ENCODE measurements around the gene MSH5. TPM values are rescaled to one million over a fixed set of nuclear protein-coding genes. Genes with fewer than 3 reads are reported as not detected.

The MSH5 gene
- total RNA-seq, result 10 to 100 TPM; 36.4 to 39.8 TPM
- 2.0 TPM for polyA plus RNA-seq

DNA sequence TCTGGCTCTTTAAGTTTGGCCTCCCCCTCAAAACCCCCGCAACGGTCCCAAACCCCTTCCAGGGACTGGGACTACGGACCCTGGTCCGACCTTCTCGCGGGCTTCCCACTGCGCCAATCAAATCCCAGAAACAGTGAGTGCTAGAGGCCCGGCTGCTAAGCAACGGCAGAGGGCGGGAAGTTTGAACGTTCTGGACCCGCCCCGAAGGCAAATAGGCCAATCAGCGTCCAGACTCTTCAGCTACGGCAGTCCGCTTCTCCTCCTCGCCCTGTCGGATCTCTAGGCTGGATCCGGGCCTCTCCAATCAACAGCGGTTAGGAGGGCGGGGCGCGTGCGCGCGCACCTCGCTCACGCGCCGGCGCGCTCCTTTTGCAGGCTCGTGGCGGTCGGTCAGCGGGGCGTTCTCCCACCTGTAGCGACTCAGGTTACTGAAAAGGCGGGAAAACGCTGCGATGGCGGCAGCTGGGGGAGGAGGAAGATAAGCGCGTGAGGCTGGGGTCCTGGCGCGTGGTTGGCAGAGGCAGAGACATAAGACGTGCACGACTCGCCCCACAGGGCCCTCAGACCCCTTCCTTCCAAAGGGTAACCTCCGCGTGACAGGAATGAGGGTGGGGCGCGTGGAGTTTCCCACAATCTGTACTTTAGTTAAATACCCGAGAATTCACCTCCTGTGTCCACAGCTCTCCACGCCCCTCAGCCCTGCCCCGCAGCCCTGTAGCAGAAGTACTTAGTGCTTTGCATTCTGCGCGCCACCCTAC is at the start of gene MSH5:
Gene MSH5, plus strand, starts transcription at position 367 of the 758 bp plus-strand sequence. CDS start 462 bp downstream, outside the sequence.
- Histone ChIP-seq H3K36me3 (ENCODE audit: insufficient read depth, low read length) (no peaks in the 10 kb centered on the region), H3K27ac (ENCODE audit: low read depth, low read length) (peak within 1 kb of the TSS; percentile 98), H3K4me1 (ENCODE audit: insufficient read depth, low read length) (peaks cover 40% of the 10 kb centered on the region), H3K9me3 (ENCODE audit: low read length) (no peaks in the 10 kb centered on the region), H3K4me3 (ENCODE audit: low read length) (peak within 1 kb of the TSS; percentile 84), H3K27me3 (ENCODE audit: insufficient read depth, low read length, poor library complexity, severe bottlenecking) (no peaks in the 10 kb centered on the region)
- Mint-ChIP-seq H3K4me1 (peaks cover 46 to 62% (median 55%) of the 10 kb centered on the region in 3 donors), H3K4me3 (peak within 1 kb of the TSS; percentile 93 to 99 (median 98)), H3K9me3 (no peaks in the 10 kb centered on the region), H3K27ac (peak within 1 kb of the TSS; percentile 91 to 99 (median 96)), H3K27me3 (no peaks in the 10 kb centered on the region), H3K36me3 (peaks cover 0 to 23% (median 1%) of the 10 kb centered on the region in 3 donors)
- POLR2A ChIA-PET, result interaction anchor here (0.6 to 2.5 kb wide), 11 partner anchors 9 to 90 kb away, joined by 3 to 12 read pairs (median 5); partner anchors contain the start of genes ABHD16A, DDAH2 and LSM2
- CTCF ChIA-PET, result interaction anchor here (0.6 to 7.5 kb wide), 11 partner anchors 10 to 90 kb away, joined by 3 to 42 read pairs (median 5); partner anchors contain the start of genes DDAH2, HSPA1B, LSM2 and MPIG6B
- DNase-seq, result peak; percentile 91 to 97 (median 93)

DNA sequence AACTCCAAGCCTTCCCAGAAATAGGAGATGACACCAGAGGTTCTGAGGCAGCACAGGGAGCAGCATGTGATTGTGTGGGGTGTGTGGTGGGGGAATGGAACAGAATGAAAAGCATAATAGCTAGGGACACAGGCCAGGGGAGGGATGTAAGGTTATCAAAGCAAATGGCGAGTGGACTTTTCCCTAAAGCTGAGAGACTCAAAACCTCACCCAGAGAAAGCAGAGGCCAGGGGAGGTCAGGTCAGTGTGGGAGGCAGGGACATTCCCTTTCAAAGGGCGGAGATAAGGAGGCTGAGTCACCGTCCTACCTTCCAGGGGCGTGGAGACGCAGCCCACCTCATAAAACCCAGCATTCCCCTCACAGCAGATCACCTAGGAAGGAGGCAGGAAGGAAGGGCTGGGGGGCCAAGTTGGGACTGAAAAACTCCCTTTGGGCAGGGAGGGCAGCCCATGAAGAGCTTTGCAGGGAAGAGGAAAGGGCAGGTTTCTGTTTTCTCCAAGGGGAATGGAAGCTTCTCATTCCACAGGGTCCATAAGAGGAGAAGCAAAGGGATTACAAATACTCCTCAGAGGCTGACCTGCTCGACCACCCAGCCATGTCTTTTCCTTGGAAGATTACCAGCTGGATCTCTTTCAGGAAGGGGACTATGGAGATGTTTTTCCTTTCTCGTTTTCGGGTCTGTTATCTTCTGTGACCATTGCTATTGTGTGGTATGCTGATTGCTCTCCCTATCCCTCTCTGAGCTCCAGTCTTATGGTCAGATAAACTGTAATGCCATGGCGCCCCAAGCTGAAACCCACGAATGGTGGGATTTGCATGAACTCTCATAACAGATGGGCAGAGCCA is 49.4 kb upstream of the MSH5 start:
- H3K27ac Mint-ChIP-seq, result peak overlapping the region in 7 of 8 donors; percentile 14 to 80 (median 54)
- Histone ChIP-seq H3K9me3 (ENCODE audit: low read length) (no peaks in the 10 kb centered on the region), H3K27me3 (ENCODE audit: insufficient read depth, low read length, poor library complexity, severe bottlenecking) (no peaks in the 10 kb centered on the region), H3K4me3 (ENCODE audit: low read length) (no peak overlapping the region), H3K4me1 (ENCODE audit: insufficient read depth, low read length) (peaks cover 9% of the 10 kb centered on the region), H3K36me3 (ENCODE audit: insufficient read depth, low read length) (peaks cover 72% of the 10 kb centered on the region), H3K27ac (ENCODE audit: low read depth, low read length) (peak overlapping the region; percentile 68)
- ChIA-PET POLR2A (no interaction called here), CTCF (interaction anchor here (1.4 kb wide), 2 partner anchors 38 to 148 kb away, joined by 3 to 4 read pairs; partner anchors contain the start of gene DDAH2)
- H3K36me3 Mint-ChIP-seq, result peaks cover 0 to 93% (median 12%) of the 10 kb centered on the region in 3 donors
- H3K27me3 Mint-ChIP-seq, result no peaks in the 10 kb centered on the region
- no peak overlapping the region for H3K4me3 Mint-ChIP-seq
- H3K4me1 Mint-ChIP-seq, result no peaks in the 10 kb centered on the region
- no peaks in the 10 kb centered on the region for H3K9me3 Mint-ChIP-seq
- DNase-seq, result no peak

DNA sequence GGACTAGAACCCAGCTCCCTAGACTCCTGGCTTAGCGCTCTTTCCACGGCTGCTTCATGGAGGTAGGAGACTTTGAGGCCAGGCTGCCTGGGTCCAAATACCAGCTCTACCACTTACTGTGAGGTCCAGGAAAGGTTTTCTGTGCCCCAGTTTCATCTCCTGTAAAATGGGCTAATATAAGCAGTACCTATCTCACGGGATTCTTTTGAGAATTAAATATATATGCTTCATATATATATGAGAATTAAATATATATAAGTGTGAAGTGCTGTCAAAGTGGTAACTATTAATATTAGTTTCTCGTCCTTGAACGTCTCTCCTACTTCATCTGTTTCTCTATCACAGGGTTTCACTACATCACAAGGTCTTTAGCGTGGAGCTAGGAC is 48.7 kb upstream of the MSH5 start:
- ChIA-PET CTCF (interaction anchor here (1.4 kb wide), 1 partner anchor 38 kb away, joined by 3 read pairs; the partner anchor contains the start of gene DDAH2), POLR2A (no interaction called here)

DNA sequence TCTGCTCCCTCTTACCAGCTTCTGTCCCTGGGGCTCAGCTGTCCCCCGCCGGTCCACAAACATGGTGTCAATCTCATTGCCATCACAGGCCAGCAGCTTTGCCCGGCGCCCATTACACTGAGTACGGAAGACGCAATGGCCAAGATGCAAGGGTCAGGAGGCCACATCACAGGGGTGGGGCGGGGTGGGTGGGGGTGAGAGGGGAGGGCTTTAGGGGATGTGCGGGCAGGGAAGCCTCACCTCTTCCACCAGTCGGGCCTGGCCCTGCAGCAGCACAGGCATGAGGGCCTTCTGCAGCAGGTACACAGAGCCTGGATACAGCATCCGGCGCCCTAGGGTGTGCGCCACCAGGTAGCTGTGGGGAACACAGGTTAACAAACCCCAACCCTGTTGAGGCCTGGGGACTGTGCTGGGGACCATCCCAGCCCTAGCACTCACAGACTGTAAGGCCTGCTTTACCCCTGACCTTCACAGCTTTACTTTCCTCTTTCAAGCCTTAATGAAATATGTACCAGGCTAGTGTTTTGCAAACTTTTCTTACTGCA is 48.2 kb upstream of the MSH5 start:
- Mint-ChIP-seq H3K27ac (peak overlapping the region in 2 of 8 donors; percentile 22 to 35), H3K9me3 (no peaks in the 10 kb centered on the region), H3K4me3 (no peak overlapping the region), H3K36me3 (peaks cover 0 to 91% (median 7%) of the 10 kb centered on the region in 3 donors), H3K4me1 (no peaks in the 10 kb centered on the region), H3K27me3 (no peaks in the 10 kb centered on the region)
- CTCF ChIA-PET, result no interaction called here
- Histone ChIP-seq H3K36me3 (ENCODE audit: insufficient read depth, low read length) (peaks cover 70% of the 10 kb centered on the region), H3K9me3 (ENCODE audit: low read length) (no peaks in the 10 kb centered on the region), H3K4me3 (ENCODE audit: low read length) (no peak overlapping the region), H3K4me1 (ENCODE audit: insufficient read depth, low read length) (peaks cover 9% of the 10 kb centered on the region), H3K27me3 (ENCODE audit: insufficient read depth, low read length, poor library complexity, severe bottlenecking) (no peaks in the 10 kb centered on the region), H3K27ac (ENCODE audit: low read depth, low read length) (peak overlapping the region; percentile 68)
- POLR2A ChIA-PET, result no interaction called here
- no peak for DNase-seq

More for the DNA sequence above, 48.7 kb upstream of the MSH5 start:
- Histone ChIP-seq H3K4me1 (ENCODE audit: insufficient read depth, low read length) (peaks cover 9% of the 10 kb centered on the region), H3K4me3 (ENCODE audit: low read length) (no peak overlapping the region), H3K9me3 (ENCODE audit: low read length) (no peaks in the 10 kb centered on the region), H3K27me3 (ENCODE audit: insufficient read depth, low read length, poor library complexity, severe bottlenecking) (no peaks in the 10 kb centered on the region), H3K36me3 (ENCODE audit: insufficient read depth, low read length) (peaks cover 69% of the 10 kb centered on the region), H3K27ac (ENCODE audit: low read depth, low read length) (peak overlapping the region; percentile 68)
- Mint-ChIP-seq H3K9me3 (no peaks in the 10 kb centered on the region), H3K27me3 (no peaks in the 10 kb centered on the region), H3K4me3 (no peak overlapping the region), H3K36me3 (peaks cover 0 to 91% (median 12%) of the 10 kb centered on the region in 3 donors), H3K4me1 (no peaks in the 10 kb centered on the region), H3K27ac (peak overlapping the region in 4 of 8 donors; percentile 35 to 79 (median 58))
- no peak for DNase-seq

DNA sequence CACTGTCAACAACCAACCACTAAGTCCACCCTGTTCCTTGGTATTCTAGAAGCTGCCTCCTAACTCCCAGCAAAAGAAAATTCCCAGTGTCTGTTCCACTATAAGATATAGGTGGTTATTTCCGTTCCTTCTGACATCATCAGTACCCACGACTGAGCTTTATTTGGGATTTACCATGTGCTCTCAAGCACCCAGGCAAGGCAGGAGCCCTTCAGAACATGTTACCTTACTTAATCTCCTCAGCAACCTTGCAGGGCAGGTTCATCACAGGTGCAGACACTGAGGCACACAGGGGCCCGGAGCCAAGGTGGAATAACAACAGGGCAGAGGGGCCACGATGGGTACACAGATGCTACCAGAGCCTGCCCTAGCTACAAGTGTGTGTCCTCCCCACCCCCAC is 47.5 kb upstream of the MSH5 start:
- POLR2A ChIA-PET, result no interaction called here
- Mint-ChIP-seq H3K36me3 (peaks cover 0 to 92% (median 7%) of the 10 kb centered on the region in 3 donors), H3K27ac (peak overlapping the region in 2 of 8 donors; percentile 7 to 80), H3K4me3 (no peak overlapping the region), H3K27me3 (peaks cover 0 to 2% of the 10 kb centered on the region in 2 donors), H3K9me3 (no peaks in the 10 kb centered on the region), H3K4me1 (peaks cover 2 to 4% (median 3%) of the 10 kb centered on the region in 3 donors)
- no peaks in the 10 kb centered on the region for H3K9me3 ChIP-seq (ENCODE audit: low read length)
- CTCF ChIA-PET, result interaction anchor here (1.7 kb wide), 1 partner anchor 47 kb away, joined by 5 read pairs; the partner anchor contains the start of gene MSH5
- H3K36me3 ChIP-seq (ENCODE audit: insufficient read depth, low read length), result peaks cover 70% of the 10 kb centered on the region
- no peak overlapping the region for H3K27ac ChIP-seq (ENCODE audit: low read depth, low read length)
- H3K27me3 ChIP-seq (ENCODE audit: insufficient read depth, low read length, poor library complexity, severe bottlenecking), result no peaks in the 10 kb centered on the region
- H3K4me3 ChIP-seq (ENCODE audit: low read length), result no peak overlapping the region
- DNase-seq, result no peak
- H3K4me1 ChIP-seq (ENCODE audit: insufficient read depth, low read length), result peaks cover 9% of the 10 kb centered on the region

DNA sequence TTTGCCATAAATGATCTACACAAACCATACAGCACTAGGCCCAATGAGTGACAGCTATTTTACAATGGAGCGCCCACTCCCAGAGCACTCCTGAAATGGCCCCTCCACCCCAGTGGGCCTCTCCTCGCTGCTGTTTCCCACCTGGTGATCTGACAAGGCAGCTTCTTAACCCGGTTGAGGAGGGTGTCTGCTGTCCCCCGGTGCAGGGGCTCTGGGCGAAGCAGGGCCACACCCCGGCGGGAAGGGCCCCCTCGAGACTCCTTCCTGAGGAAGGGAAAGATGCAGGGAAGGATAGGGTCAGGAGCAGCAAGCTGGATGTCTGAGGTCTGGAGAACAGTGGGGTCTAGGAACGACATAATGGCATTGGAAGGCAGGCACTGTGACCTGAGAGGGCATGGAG is 46.9 kb upstream of the MSH5 start:
- Histone ChIP-seq H3K4me3 (ENCODE audit: low read length) (no peak overlapping the region), H3K4me1 (ENCODE audit: insufficient read depth, low read length) (peaks cover 9% of the 10 kb centered on the region), H3K27ac (ENCODE audit: low read depth, low read length) (no peak overlapping the region), H3K36me3 (ENCODE audit: insufficient read depth, low read length) (peaks cover 70% of the 10 kb centered on the region), H3K27me3 (ENCODE audit: insufficient read depth, low read length, poor library complexity, severe bottlenecking) (no peaks in the 10 kb centered on the region), H3K9me3 (ENCODE audit: low read length) (no peaks in the 10 kb centered on the region)
- ChIA-PET CTCF (interaction anchor here (1.7 kb wide), 1 partner anchor 47 kb away, joined by 5 read pairs; the partner anchor contains the start of gene MSH5), POLR2A (no interaction called here)
- DNase-seq, result no peak
- peaks cover 7 to 9% (median 8%) of the 10 kb centered on the region in 3 donors for H3K4me1 Mint-ChIP-seq
- peaks cover 0 to 2% of the 10 kb centered on the region in 2 donors for H3K27me3 Mint-ChIP-seq
- no peak overlapping the region for H3K4me3 Mint-ChIP-seq
- no peaks in the 10 kb centered on the region for H3K9me3 Mint-ChIP-seq
- peaks cover 0 to 92% (median 4%) of the 10 kb centered on the region in 3 donors for H3K36me3 Mint-ChIP-seq
- H3K27ac Mint-ChIP-seq, result peak overlapping the region in 1 of 8 donors; percentile 73

DNA sequence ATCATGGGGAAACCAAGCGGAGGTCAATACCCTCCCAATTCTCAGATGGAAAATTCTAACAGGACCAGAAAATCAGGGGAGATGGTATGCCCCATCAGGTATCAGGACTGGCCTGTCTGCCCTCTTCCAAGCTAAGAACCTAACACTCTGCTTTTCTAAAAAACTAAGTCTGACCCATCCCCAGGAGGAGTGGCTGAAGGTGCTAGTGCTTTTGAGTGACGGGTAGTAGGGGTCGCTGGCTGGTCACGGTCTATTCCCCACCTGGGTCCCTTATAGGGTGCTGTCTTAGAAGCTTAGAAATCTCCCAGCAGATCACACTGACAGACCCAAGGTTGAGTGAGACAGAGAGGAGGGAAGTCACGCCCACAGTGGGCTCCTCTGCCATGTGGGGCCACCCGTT is 46.3 kb upstream of the MSH5 start:
- no peak overlapping the region for H3K27ac ChIP-seq (ENCODE audit: low read depth, low read length)
- Mint-ChIP-seq H3K27ac (peak overlapping the region in 3 of 8 donors; percentile 8 to 63 (median 50)), H3K4me1 (peaks cover 11 to 13% (median 11%) of the 10 kb centered on the region in 3 donors), H3K9me3 (no peaks in the 10 kb centered on the region), H3K27me3 (peaks cover 0 to 2% of the 10 kb centered on the region in 2 donors), H3K36me3 (peaks cover 0 to 88% (median 7%) of the 10 kb centered on the region in 3 donors), H3K4me3 (no peak overlapping the region)
- no peak for DNase-seq
- no peaks in the 10 kb centered on the region for H3K27me3 ChIP-seq (ENCODE audit: insufficient read depth, low read length, poor library complexity, severe bottlenecking)
- peaks cover 9% of the 10 kb centered on the region for H3K4me1 ChIP-seq (ENCODE audit: insufficient read depth, low read length)
- H3K4me3 ChIP-seq (ENCODE audit: low read length), result no peak overlapping the region
- no peaks in the 10 kb centered on the region for H3K9me3 ChIP-seq (ENCODE audit: low read length)
- ChIA-PET CTCF (interaction anchor here (1.7 kb wide), 1 partner anchor 46 kb away, joined by 5 read pairs; the partner anchor contains the start of gene MSH5), POLR2A (no interaction called here)
- H3K36me3 ChIP-seq (ENCODE audit: insufficient read depth, low read length), result peaks cover 65% of the 10 kb centered on the region
